NCI-H2196 treated with DMSO at 0.1 percent for 48 hours (cell line): ENCODE data around the gene SUGCT.

Source experiments
- DNase-seq: peaks from one replicate; lab custom pipeline; 2025; ENCODE audit not compliant: unreplicated experiment; lab: John Stamatoyannopoulos, UW

SUGCT gene

DNA sequence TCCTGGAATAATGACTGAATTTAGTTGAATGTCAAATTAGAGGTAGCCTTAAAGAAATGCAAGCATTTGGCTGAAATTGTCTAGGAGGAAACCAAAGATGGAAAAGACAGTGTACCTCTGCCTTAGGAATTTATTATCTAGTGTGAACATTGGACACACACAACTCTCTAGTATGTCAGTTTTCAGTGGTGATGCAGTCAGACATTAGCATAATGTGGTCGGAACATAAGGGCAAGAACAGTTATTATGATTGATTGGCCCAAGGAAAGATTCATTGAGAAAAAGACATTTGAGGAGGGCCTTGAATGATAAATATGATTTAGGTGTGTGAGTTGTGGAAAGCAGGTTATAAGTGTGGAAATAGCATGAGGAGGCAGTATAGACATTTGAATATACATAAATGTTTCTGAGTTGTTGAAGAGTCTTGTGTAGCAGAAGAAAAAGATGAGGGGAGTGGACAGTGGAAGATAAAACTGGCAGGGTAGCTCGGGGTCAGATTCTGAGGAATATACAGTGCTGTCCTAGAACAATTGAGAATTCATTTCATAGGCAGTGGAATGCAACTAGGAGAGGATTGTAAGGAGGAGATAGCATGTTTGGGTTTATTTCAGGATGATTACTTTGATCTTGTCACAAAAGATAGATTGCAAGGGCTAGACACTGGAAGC, 414.7 kb downstream of the SUGCT start:
- no peak for DNase-seq

DNA sequence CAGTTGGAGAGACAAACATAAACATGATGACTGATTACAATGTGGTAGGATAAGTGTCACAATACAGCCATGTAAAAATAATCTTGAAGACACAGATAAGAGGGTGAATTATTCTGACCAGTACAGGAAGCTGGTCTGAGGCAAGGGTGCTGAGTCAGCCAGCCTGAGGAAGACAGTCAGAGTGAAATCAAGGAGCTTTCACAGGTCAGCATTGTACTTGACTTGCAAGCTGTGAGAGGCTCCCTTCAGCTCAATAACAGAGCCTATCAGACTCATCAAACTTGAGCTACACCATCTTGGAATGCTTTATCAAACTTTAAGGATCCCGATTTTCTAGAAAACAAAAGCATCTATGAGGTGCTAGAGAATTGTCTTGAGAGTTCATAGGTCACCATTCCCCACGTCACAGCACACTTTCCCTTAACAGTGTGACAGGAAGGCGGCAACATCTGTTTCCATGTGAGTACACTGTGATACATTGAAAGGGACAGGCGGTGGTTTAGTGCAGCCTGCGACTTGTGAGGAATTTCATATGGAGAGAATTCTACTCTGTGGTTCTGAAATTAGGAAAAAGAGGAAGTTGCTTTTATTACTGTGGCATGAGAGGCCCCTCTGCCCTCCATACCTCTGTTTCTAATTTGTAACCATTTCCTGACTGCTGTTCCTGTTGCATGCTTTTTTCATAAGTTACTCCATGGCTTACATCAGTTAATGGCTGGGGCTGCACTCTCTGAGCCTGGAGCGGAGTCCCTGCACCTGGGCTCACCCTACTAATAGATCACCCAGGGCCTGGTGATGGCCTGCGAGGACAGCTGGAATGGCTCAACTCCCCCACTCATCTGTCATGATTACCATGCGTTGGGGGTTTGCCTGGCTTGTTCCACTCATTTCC, 417.1 kb downstream of the SUGCT start:
- DNase-seq: no peak

GRCh38 chr7:40560672-40561071, 425.9 kb downstream of the SUGCT start:
- DNase-seq: no peak

GRCh38 chr7:40566879-40567278, 432.1 kb downstream of the SUGCT start:
- DNase-seq: no peak

DNA sequence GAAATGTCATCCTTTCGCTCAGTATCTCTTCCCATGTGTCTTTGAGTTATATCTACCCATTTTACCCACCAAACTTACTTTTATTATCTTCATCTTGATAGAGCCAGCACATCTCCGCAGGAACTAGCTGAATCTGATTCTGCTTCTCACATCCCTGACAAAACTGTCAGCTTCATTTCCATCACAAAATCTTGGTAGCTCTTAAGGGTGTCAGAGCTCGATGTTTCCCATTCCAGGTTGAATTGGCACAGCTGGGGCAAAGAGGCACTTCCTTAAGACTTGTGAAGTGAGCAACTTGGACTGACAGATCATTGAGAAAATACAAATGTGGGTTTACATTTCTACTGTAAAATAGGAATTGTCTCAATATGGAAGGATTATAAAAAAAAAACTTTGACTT, 434.5 kb downstream of the SUGCT start:
- DNase-seq: no peak

DNA sequence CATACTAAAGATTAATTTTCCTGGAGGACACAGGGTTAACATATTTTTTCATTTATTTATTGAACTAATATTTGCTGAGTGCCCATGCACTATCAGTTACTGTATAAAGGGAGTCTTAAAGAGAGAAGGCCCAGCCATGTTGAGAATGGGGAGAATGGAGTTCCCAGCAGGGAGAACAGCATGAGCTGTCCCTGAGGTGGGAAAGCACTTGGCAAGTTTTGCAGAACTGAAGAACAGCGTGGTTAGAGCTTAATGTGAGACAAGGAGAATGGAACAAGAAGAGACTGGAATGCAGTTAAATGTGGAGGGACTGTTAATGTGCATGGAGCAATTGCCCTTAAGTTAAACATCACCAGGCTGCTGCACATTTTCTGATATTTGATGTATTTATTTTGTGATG, 435.4 kb downstream of the SUGCT start:
- no peak for DNase-seq

- DNase-seq: no peak
These were observed 437.0 kb downstream of the SUGCT start for GRCh38 chr7:40571796-40572195.

DNA sequence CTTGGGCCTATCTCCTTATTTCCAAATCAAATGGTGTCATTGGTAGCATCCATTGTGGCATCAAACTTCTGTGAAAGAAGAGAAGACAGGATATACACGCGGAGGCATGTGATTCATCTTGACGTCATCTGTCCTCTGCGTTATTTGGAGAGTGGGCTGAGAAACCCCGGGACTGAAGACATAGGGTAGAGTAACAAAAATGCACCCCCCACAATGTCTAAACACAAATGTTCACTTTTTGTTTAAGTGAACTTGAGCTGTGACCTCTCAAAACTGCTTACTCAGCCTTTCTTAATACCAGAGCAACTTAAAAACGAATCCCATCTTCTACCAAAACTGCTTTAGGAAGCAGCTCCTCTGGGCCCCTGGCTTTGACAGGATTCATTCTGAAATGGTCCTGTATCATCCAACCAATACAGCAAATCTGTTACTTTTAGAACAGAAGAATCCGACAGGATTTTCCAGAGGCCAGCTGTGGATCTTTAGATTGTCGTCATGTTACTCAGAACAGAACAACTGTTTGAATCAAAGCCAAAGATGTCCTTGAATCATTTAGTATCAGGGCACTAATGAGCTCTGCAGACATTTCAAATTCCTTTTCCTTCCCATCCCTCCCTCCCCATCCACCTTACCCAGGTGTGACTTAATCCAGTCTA, 438.1 kb downstream of the SUGCT start:
- DNase-seq: no peak

GRCh38 chr7:40579401-40579800, 444.6 kb downstream of the SUGCT start:
- no peak for DNase-seq

DNA sequence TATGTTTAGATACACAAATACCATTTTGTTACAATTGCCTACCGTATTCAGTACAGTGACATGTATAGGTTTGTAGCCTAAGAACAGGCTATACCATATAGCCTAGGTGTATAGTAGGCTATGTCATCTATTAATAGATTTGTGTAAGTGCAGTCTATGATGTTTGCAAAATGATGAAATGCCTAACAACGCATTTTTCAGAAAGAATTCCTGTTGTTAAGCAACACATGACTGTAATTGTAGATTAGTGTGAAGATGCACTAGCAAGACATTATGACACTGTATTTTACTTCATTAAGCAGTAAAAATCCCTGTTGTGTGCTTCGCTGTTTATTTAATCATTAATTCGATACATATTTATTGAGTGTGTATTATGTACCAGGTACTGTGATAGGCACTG, 446.0 kb downstream of the SUGCT start:
- DNase-seq: no peak

DNA sequence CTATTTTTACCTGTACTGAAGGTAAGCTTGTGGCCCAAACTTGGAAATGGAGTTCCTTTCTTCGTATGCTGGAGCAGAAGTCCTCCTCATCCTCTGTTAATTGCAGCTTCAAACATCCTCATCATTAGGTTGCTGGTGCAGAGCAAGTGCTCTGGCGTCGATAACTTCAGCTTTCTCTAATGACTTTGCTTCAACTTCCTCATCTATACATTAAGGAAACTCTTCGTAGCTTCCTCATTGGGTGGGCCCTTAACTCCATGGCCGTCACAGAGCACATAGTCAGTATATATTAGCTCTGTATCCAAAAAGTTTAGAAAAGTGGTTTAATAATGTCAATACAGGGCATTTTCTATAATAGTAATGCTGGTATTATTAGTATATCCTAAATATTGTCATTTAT, 447.7 kb downstream of the SUGCT start:
- no peak for DNase-seq

- DNase-seq: no peak
These were observed 449.1 kb downstream of the SUGCT start for GRCh38 chr7:40583667-40584444.

- DNase-seq: no peak
These were observed 450.0 kb downstream of the SUGCT start for GRCh38 chr7:40584667-40585433.

DNA sequence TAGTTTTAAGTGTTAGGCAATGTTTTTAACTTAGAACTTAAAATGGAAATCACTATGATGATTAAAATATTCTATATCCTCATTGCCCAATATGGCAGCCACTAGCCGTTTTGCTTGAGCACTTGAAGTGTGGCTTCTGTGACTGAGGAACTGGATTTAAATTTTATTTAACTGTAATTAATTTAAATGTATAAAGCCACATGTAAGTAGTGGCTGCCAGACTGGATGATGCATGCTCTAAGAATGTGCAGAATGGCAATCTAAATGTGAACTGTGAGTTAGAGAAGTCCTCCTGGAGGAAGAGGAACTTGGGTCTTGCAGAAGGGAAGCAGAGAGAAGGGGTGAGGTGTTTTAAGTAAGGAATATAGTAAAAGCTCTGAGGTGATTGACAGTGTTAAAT, 451.4 kb downstream of the SUGCT start:
- DNase-seq: no peak

GRCh38 chr7:40587419-40587818, 452.6 kb downstream of the SUGCT start:
- no peak for DNase-seq

DNA sequence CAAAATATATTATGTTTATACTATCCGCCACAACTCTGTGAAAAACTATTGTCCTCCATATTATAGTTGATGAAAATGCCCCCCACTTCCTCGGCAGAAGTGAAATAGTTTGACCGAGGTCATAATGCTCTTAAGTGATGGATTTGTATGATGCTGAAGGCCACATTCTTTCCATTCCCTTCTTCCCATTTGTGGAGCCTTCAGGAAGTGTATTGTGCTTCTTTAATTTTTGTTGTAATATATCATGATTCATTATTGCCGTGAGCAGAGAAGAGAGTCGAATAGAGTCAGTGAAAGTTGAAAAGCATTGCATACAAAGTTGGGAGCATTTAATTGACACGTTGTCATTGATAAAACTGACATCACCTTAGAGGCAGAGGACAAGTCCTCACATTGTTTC, 460.3 kb downstream of the SUGCT start:
- no peak for DNase-seq

GRCh38 chr7:40595832-40596231, 461.0 kb downstream of the SUGCT start:
- no peak for DNase-seq

- no peak for DNase-seq
These were observed 462.7 kb downstream of the SUGCT start for GRCh38 chr7:40597517-40597916.

DNA sequence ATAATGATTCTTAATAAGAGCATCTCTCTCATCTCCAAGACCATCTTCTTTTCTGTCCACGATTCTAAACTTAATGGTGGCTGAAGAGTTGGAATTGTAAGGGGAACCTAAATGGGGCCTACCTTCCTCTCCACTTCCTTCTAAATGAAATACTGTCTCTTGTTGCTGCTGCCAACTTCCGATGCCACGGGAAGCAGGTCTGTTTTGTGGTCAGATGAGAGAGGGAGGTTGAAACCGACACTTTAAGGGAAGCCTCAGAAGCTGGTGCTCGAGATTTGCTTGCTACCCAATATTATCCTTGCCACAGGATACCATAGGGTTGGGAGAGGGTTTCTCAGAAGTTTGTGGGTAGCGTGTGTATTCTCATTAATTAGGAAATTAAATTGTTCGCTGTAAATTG, 464.1 kb downstream of the SUGCT start:
- DNase-seq: no peak

DNA sequence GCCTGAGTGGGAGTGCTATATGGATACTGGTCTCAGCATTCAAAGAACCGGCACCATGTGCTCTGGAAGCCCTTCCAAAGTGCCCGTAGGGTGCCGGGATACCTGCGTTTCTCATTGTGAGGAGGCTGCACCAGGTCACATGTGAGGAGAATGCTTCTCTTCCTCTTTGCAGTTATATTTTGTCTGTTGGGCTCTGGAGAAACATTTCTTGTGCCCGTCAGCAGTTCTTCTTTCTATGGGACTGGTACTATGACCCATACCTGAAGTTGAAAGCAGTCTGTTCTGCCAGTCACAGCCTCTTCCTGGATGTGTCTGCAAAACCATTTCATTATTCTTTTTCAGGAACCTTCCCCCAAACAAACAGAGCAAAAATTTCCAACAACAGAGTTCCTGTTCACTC, 465.0 kb downstream of the SUGCT start:
- no peak for DNase-seq
